DND-41 (cell line): ENCODE results near the gene HTR3B.

Experiments used
- EZH2 ChIP-seq: IDR thresholded peaks from 3 replicates; pipeline ENCODE4 v1.6.1; 2012; ENCODE audit warnings: borderline replicate concordance, low read depth, mild to moderate bottlenecking, moderate library complexity, low read length, inconsistent platforms; ENCODE audit not compliant: severe bottlenecking
- TF ChIP-seq, protein P1 (sequence below): IDR thresholded peaks from 2 replicates; pipeline ENCODE4 v1.5.1; 2012; ENCODE audit warnings: borderline replicate concordance, low read length, moderate library complexity, mild to moderate bottlenecking; ENCODE audit not compliant: poor library complexity, severe bottlenecking; ENCODE audit errors: extremely low read depth

DNA sequence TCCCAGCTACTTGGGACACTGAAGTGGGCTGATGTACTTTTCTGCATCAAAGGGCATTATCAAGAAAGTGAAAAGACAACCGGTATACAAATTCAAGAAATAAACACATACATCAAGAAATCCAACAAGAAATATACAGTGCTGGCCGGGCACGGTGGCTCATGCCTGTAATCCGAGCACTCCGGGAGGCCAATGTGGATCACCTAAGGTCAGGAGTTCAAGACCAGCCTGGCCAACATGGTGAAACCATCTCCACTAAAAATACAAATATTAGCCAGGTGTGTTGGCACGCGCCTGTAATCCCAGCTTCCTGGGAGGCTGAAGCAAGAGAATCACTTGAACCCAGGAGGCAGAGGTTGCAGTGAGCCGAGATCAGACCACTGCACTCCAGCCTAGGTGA lies 38.7 kb upstream of the HTR3B start:
- TF ChIP-seq, protein P1, sequence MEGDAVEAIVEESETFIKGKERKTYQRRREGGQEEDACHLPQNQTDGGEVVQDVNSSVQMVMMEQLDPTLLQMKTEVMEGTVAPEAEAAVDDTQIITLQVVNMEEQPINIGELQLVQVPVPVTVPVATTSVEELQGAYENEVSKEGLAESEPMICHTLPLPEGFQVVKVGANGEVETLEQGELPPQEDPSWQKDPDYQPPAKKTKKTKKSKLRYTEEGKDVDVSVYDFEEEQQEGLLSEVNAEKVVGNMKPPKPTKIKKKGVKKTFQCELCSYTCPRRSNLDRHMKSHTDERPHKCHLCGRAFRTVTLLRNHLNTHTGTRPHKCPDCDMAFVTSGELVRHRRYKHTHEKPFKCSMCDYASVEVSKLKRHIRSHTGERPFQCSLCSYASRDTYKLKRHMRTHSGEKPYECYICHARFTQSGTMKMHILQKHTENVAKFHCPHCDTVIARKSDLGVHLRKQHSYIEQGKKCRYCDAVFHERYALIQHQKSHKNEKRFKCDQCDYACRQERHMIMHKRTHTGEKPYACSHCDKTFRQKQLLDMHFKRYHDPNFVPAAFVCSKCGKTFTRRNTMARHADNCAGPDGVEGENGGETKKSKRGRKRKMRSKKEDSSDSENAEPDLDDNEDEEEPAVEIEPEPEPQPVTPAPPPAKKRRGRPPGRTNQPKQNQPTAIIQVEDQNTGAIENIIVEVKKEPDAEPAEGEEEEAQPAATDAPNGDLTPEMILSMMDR, result no peak
- TF ChIP-seq EZH2, result no peak
